ENCODE data around the gene MYH7. TPM values are rescaled to one million over a fixed set of nuclear protein-coding genes. Genes with fewer than 3 reads are reported as not detected.

Gene MYH7
- total RNA-seq, 5 donors from 2014 or later (not counting 1 experiment from before 2014, with no cell fraction given) = not detected

- DNase-seq (no peak), ATAC-seq (replicated peaks in 1 of 4) (no peak)
- Histone ChIP-seq H3K36me3 (ENCODE audit: control insufficient read depth in 2 of 2, extremely low read depth in 1 of 2, insufficient read depth in 1 of 2, low read length in 1 of 2) (no peaks in the 10 kb centered on the region), H3K4me1 (ENCODE audit: control insufficient read depth in 1 of 2, extremely low read depth in 1 of 2, insufficient read depth in 2 of 2, low read length in 2 of 2) (no peaks in the 10 kb centered on the region), H3K27ac (ENCODE audit: low read length) (no peak overlapping the region), H3K9me3 (no peaks in the 10 kb centered on the region), H3K4me3 (ENCODE audit: control insufficient read depth in 1 of 2, extremely low read depth in 1 of 2, low read length in 1 of 2) (no peak overlapping the region), H3K27me3 (replicated peaks in 1 of 2; ENCODE audit: control insufficient read depth in 2 of 2, extremely low read depth in 1 of 2, insufficient read depth in 2 of 2, low read length in 1 of 2) (peaks cover 2 to 7% of the 10 kb centered on the region in 2 experiments)
- no peaks in the 10 kb centered on the region for H3K36me3 Mint-ChIP-seq
- H3K4me1 Mint-ChIP-seq = peaks cover 0 to 2% (median 0%) of the 10 kb centered on the region in 3 donors
- peaks cover 30 to 31% of the 10 kb centered on the region in 2 donors for H3K27me3 Mint-ChIP-seq
- H3K4me3 Mint-ChIP-seq = no peak overlapping the region
- CTCF ChIA-PET = no interaction called here
- no CpG with 5 or more reads among the region's 2 CpGs for WGBS (ENCODE audit: insufficient coverage)
- no peaks in the 10 kb centered on the region for H3K9me3 Mint-ChIP-seq
- H3K27ac Mint-ChIP-seq = no peak overlapping the region
- POLR2A ChIA-PET = interaction anchor here in 1 of 2 donors (0.6 kb wide), 1 partner anchor 67 kb away, joined by 3 read pairs; no protein-coding TSS in a partner anchor
These were observed 16.8 kb upstream of the MYH7 start for GRCh38 chr14:23452237-23452636.

DNA sequence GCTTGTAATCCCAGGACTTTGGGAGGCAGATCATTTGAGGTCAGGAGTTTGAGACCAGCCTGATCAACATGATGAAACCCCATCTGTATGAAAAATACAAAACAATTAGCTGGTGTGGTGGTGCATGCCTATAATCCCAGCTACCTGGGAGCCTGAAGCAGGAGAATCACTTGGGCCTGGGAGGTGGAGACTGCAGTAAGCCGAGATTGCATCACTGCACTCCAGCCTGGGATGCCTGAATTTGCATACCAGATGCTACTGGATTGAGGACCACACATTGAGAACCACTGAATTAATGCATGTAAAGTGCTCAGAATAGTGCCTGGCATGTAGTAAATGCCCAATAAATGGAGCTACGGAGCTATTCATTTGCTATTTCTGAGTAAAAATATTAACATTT, 14.9 kb upstream of the MYH7 start:
- H3K4me3 ChIP-seq (ENCODE audit: control insufficient read depth in 1 of 2, extremely low read depth in 1 of 2, low read length in 1 of 2) = no peak overlapping the region
- Mint-ChIP-seq H3K4me3 (no peak overlapping the region), H3K4me1 (peaks cover 0 to 2% (median 0%) of the 10 kb centered on the region in 3 donors), H3K27me3 (peaks cover 22 to 28% of the 10 kb centered on the region in 2 donors), H3K9me3 (no peaks in the 10 kb centered on the region), H3K36me3 (no peaks in the 10 kb centered on the region), H3K27ac (no peak overlapping the region)
- H3K4me1 ChIP-seq (ENCODE audit: control insufficient read depth in 1 of 2, extremely low read depth in 1 of 2, insufficient read depth in 2 of 2, low read length in 2 of 2) = no peaks in the 10 kb centered on the region
- no peak for ATAC-seq (replicated peaks in 1 of 4)
- ChIA-PET POLR2A (no interaction called here), CTCF (no interaction called here)
- no peaks in the 10 kb centered on the region for H3K36me3 ChIP-seq (ENCODE audit: control insufficient read depth in 2 of 2, extremely low read depth in 1 of 2, insufficient read depth in 1 of 2, low read length in 1 of 2)
- H3K27me3 ChIP-seq (replicated peaks in 1 of 2; ENCODE audit: control insufficient read depth in 2 of 2, extremely low read depth in 1 of 2, insufficient read depth in 2 of 2, low read length in 1 of 2) = peaks cover 0 to 7% of the 10 kb centered on the region in 2 experiments
- no peak overlapping the region for H3K27ac ChIP-seq (ENCODE audit: low read length)
- DNase-seq = no peak
- H3K9me3 ChIP-seq = no peaks in the 10 kb centered on the region
- 63% methylated on average over 1 of the region's 2 CpGs for WGBS (ENCODE audit: insufficient coverage)

DNA sequence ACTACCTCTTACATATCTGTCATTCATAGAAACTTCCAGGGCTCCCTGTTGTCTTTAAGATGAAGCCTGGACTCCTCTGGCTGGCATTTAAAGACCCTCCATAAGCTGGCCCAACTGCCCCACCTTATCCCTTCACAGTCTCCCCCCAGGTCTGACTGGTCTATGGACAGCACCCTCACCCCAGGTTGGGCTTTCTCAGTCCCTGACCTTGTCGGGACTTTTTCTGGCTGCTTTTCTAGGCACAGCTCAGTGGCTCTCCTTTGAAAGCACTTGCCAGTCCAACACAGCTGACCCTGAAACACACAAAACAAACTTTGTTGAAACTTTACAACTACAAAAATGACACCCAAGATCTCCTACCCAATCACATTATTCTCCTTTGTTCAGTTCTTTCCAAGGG, 13.9 kb upstream of the MYH7 start:
- no peak for DNase-seq
- Histone ChIP-seq H3K9me3 (no peaks in the 10 kb centered on the region), H3K27me3 (replicated peaks in 1 of 2; ENCODE audit: control insufficient read depth in 2 of 2, extremely low read depth in 1 of 2, insufficient read depth in 2 of 2, low read length in 1 of 2) (peaks cover 0 to 7% of the 10 kb centered on the region in 2 experiments), H3K4me1 (ENCODE audit: control insufficient read depth in 1 of 2, extremely low read depth in 1 of 2, insufficient read depth in 2 of 2, low read length in 2 of 2) (no peaks in the 10 kb centered on the region), H3K36me3 (ENCODE audit: control insufficient read depth in 2 of 2, extremely low read depth in 1 of 2, insufficient read depth in 1 of 2, low read length in 1 of 2) (no peaks in the 10 kb centered on the region), H3K4me3 (ENCODE audit: control insufficient read depth in 1 of 2, extremely low read depth in 1 of 2, low read length in 1 of 2) (no peak overlapping the region), H3K27ac (ENCODE audit: low read length) (no peak overlapping the region)
- Mint-ChIP-seq H3K36me3 (no peaks in the 10 kb centered on the region), H3K4me1 (peaks cover 0 to 2% (median 0%) of the 10 kb centered on the region in 3 donors), H3K9me3 (no peaks in the 10 kb centered on the region), H3K27ac (no peak overlapping the region), H3K27me3 (peaks cover 14 to 23% of the 10 kb centered on the region in 2 donors), H3K4me3 (no peak overlapping the region)
- ChIA-PET POLR2A (no interaction called here), CTCF (no interaction called here)
- 83% methylated on average over 1 of the region's 1 CpG for WGBS (ENCODE audit: insufficient coverage)
- no peak for ATAC-seq (replicated peaks in 1 of 4)

- no peak overlapping the region for H3K27ac ChIP-seq (ENCODE audit: low read length)
These were observed 12.2 kb upstream of the MYH7 start for GRCh38 chr14:23447361-23448350.

GRCh38 chr14:23446291-23446851, 10.9 kb upstream of the MYH7 start:
- POLR2A ChIA-PET = no interaction called here
- H3K36me3 ChIP-seq (ENCODE audit: control insufficient read depth in 2 of 2, extremely low read depth in 1 of 2, insufficient read depth in 1 of 2, low read length in 1 of 2) = no peaks in the 10 kb centered on the region
- peaks cover 17 to 27% of the 10 kb centered on the region in 2 donors for H3K27me3 Mint-ChIP-seq
- H3K27ac Mint-ChIP-seq = no peak overlapping the region
- 87% methylated on average over 3 of the region's 4 CpGs for WGBS (ENCODE audit: insufficient coverage)
- peaks cover 0 to 18% of the 10 kb centered on the region in 2 experiments for H3K27me3 ChIP-seq (replicated peaks in 1 of 2; ENCODE audit: control insufficient read depth in 2 of 2, extremely low read depth in 1 of 2, insufficient read depth in 2 of 2, low read length in 1 of 2)
- no peak for ATAC-seq (replicated peaks in 1 of 4)
- no peaks in the 10 kb centered on the region for H3K9me3 ChIP-seq
- CTCF ChIA-PET = interaction anchor here in 1 of 2 donors (0.7 kb wide), 1 partner anchor 31 kb away, joined by 7 read pairs; no protein-coding TSS in a partner anchor
- H3K9me3 Mint-ChIP-seq = no peaks in the 10 kb centered on the region
- H3K4me3 Mint-ChIP-seq = no peak overlapping the region
- H3K4me1 ChIP-seq (ENCODE audit: control insufficient read depth in 1 of 2, extremely low read depth in 1 of 2, insufficient read depth in 2 of 2, low read length in 2 of 2) = no peaks in the 10 kb centered on the region
- no peaks in the 10 kb centered on the region for H3K36me3 Mint-ChIP-seq
- H3K4me1 Mint-ChIP-seq = peaks cover 0 to 2% (median 0%) of the 10 kb centered on the region in 3 donors
- no peak overlapping the region for H3K27ac ChIP-seq (ENCODE audit: low read length)
- DNase-seq = no peak
- no peak overlapping the region for H3K4me3 ChIP-seq (ENCODE audit: control insufficient read depth in 1 of 2, extremely low read depth in 1 of 2, low read length in 1 of 2)

More at GRCh38 chr14:23447361-23448350, 12.2 kb upstream of the MYH7 start:
- ATAC-seq (replicated peaks in 1 of 4) (no peak), DNase-seq (peak in 1 of 35 experiments; percentile 3)
- Mint-ChIP-seq H3K4me1 (peaks cover 0 to 2% (median 0%) of the 10 kb centered on the region in 3 donors), H3K36me3 (no peaks in the 10 kb centered on the region), H3K27ac (no peak overlapping the region), H3K27me3 (peaks cover 13 to 22% of the 10 kb centered on the region in 2 donors), H3K4me3 (no peak overlapping the region), H3K9me3 (no peaks in the 10 kb centered on the region)
- Histone ChIP-seq H3K36me3 (ENCODE audit: control insufficient read depth in 2 of 2, extremely low read depth in 1 of 2, insufficient read depth in 1 of 2, low read length in 1 of 2) (no peaks in the 10 kb centered on the region), H3K9me3 (no peaks in the 10 kb centered on the region), H3K27me3 (replicated peaks in 1 of 2; ENCODE audit: control insufficient read depth in 2 of 2, extremely low read depth in 1 of 2, insufficient read depth in 2 of 2, low read length in 1 of 2) (peaks cover 0 to 12% of the 10 kb centered on the region in 2 experiments), H3K4me3 (ENCODE audit: control insufficient read depth in 1 of 2, extremely low read depth in 1 of 2, low read length in 1 of 2) (no peak overlapping the region), H3K4me1 (ENCODE audit: control insufficient read depth in 1 of 2, extremely low read depth in 1 of 2, insufficient read depth in 2 of 2, low read length in 2 of 2) (no peaks in the 10 kb centered on the region)
- WGBS (ENCODE audit: insufficient coverage) = 77% methylated on average over 3 of the region's 7 CpGs
- POLR2A ChIA-PET = no interaction called here
- CTCF ChIA-PET = interaction anchor here in 1 of 2 donors (0.7 kb wide), 1 partner anchor 90 kb away, joined by 3 read pairs; no protein-coding TSS in a partner anchor

DNA sequence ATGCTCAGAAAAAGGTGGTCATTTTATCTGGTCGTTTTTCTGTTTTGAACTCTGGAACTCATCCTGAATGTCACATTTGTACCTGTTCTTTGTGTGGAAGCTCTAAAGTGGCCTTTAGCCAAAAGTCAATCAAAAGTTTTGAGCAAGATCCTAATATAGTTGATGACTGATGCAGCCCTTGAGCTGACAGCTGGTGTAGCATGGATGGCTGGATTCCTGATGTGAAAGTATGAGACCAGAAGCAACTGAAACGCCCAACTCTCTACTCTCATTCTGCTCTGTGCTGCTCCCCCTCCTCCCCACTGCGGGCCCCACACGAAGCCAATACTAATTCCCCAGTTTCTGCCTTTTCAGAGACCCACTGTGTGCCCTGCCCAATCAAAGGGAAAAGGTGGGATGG, 10.3 kb upstream of the MYH7 start:
- peaks cover 0 to 2% (median 0%) of the 10 kb centered on the region in 3 donors for H3K4me1 Mint-ChIP-seq
- H3K9me3 Mint-ChIP-seq = no peaks in the 10 kb centered on the region
- Histone ChIP-seq H3K36me3 (ENCODE audit: control insufficient read depth in 2 of 2, extremely low read depth in 1 of 2, insufficient read depth in 1 of 2, low read length in 1 of 2) (no peaks in the 10 kb centered on the region), H3K27me3 (replicated peaks in 1 of 2; ENCODE audit: control insufficient read depth in 2 of 2, extremely low read depth in 1 of 2, insufficient read depth in 2 of 2, low read length in 1 of 2) (peaks cover 0 to 19% of the 10 kb centered on the region in 2 experiments), H3K27ac (ENCODE audit: low read length) (no peak overlapping the region), H3K4me3 (ENCODE audit: control insufficient read depth in 1 of 2, extremely low read depth in 1 of 2, low read length in 1 of 2) (no peak overlapping the region), H3K4me1 (ENCODE audit: control insufficient read depth in 1 of 2, extremely low read depth in 1 of 2, insufficient read depth in 2 of 2, low read length in 2 of 2) (no peaks in the 10 kb centered on the region), H3K9me3 (no peaks in the 10 kb centered on the region)
- no peak overlapping the region for H3K4me3 Mint-ChIP-seq
- H3K36me3 Mint-ChIP-seq = no peaks in the 10 kb centered on the region
- DNase-seq (no peak), ATAC-seq (replicated peaks in 1 of 4) (no peak)
- no peak overlapping the region for H3K27ac Mint-ChIP-seq
- H3K27me3 Mint-ChIP-seq = peaks cover 13 to 21% of the 10 kb centered on the region in 2 donors
- 40% methylated on average over 1 of the region's 4 CpGs for WGBS (ENCODE audit: insufficient coverage)
- ChIA-PET CTCF (interaction anchor here in 1 of 2 donors (0.7 kb wide), 1 partner anchor 32 kb away, joined by 7 read pairs; no protein-coding TSS in a partner anchor), POLR2A (no interaction called here)

Data from T-cell (primary cell).